ENCODE results near the gene HSPD1.

The HSPD1 gene

GRCh38 chr2:197543206-197543605 is 43.6 kb upstream of the HSPD1 start:
- TF ChIP-seq CTCF (conservative IDR thresholded peaks at IDR 0.05; ENCODE audit: low read length) (no peak), EZH2phosphoT487 (IDR thresholded peaks at IDR 0.05; ENCODE audit: borderline replicate concordance) (no peak)
- Histone ChIP-seq H2AFZ (ENCODE audit: low read length) (no peak overlapping the region), H3K36me3 (ENCODE audit: insufficient read depth, low read length) (peaks cover 72% of the 10 kb centered on the region), H3K9me3 (ENCODE audit: insufficient read depth, low read depth, low read length) (no peaks in the 10 kb centered on the region), H3K27me3 (ENCODE audit: insufficient read depth, low read length, poor library complexity, severe bottlenecking) (no peaks in the 10 kb centered on the region), H4K20me1 (ENCODE audit: insufficient read depth, low read length, poor library complexity, severe bottlenecking) (peaks cover 30% of the 10 kb centered on the region), H3K4me1 (ENCODE audit: insufficient read depth, low read length, poor library complexity, severe bottlenecking) (no peaks in the 10 kb centered on the region), H3K9me2 (replicated peaks; ENCODE audit: low read depth, low read length) (no peaks in the 10 kb centered on the region), H3K4me3 (ENCODE audit: low read length, poor library complexity, severe bottlenecking) (no peak overlapping the region), H3F3A (ENCODE audit: low read depth) (no peaks in the 10 kb centered on the region), H3K79me2 (ENCODE audit: insufficient read depth, low read length) (peaks cover 58% of the 10 kb centered on the region), H3K4me2 (ENCODE audit: low read depth, low read length, poor library complexity, severe bottlenecking) (no peak overlapping the region), H3K9ac (ENCODE audit: low read depth, low read length, poor library complexity, severe bottlenecking) (no peak overlapping the region)

- H3K9ac ChIP-seq (ENCODE audit: low read depth, low read length, poor library complexity, severe bottlenecking), result no peak overlapping the region
- no peak overlapping the region for H3K4me3 ChIP-seq (ENCODE audit: low read length, poor library complexity, severe bottlenecking)
- H2AFZ ChIP-seq (ENCODE audit: low read length), result no peak overlapping the region
- H3K9me3 ChIP-seq (ENCODE audit: insufficient read depth, low read depth, low read length), result no peaks in the 10 kb centered on the region
- no peaks in the 10 kb centered on the region for H3F3A ChIP-seq (ENCODE audit: low read depth)
- H3K27me3 ChIP-seq (ENCODE audit: insufficient read depth, low read length, poor library complexity, severe bottlenecking), result no peaks in the 10 kb centered on the region
- peaks cover 23% of the 10 kb centered on the region for H4K20me1 ChIP-seq (ENCODE audit: insufficient read depth, low read length, poor library complexity, severe bottlenecking)
- no peaks in the 10 kb centered on the region for H3K9me2 ChIP-seq (replicated peaks; ENCODE audit: low read depth, low read length)
- H3K79me2 ChIP-seq (ENCODE audit: insufficient read depth, low read length), result peaks cover 64% of the 10 kb centered on the region
- H3K4me1 ChIP-seq (ENCODE audit: insufficient read depth, low read length, poor library complexity, severe bottlenecking), result peaks cover 4% of the 10 kb centered on the region
- peaks cover 91% of the 10 kb centered on the region for H3K36me3 ChIP-seq (ENCODE audit: insufficient read depth, low read length)
- no peak overlapping the region for H3K4me2 ChIP-seq (ENCODE audit: low read depth, low read length, poor library complexity, severe bottlenecking)
- TF ChIP-seq EZH2phosphoT487 (IDR thresholded peaks at IDR 0.05; ENCODE audit: borderline replicate concordance) (no peak), CTCF (conservative IDR thresholded peaks at IDR 0.05; ENCODE audit: low read length) (no peak)
Observed at GRCh38 chr2:197539734-197540133, 40.1 kb upstream of the HSPD1 start.

- Histone ChIP-seq H3K9me3 (ENCODE audit: insufficient read depth, low read depth, low read length) (no peaks in the 10 kb centered on the region), H3K4me3 (ENCODE audit: low read length, poor library complexity, severe bottlenecking) (no peak overlapping the region), H4K20me1 (ENCODE audit: insufficient read depth, low read length, poor library complexity, severe bottlenecking) (peaks cover 31% of the 10 kb centered on the region), H3K9me2 (replicated peaks; ENCODE audit: low read depth, low read length) (no peaks in the 10 kb centered on the region), H3K4me1 (ENCODE audit: insufficient read depth, low read length, poor library complexity, severe bottlenecking) (peaks cover 4% of the 10 kb centered on the region), H3K36me3 (ENCODE audit: insufficient read depth, low read length) (peaks cover 79% of the 10 kb centered on the region), H3F3A (ENCODE audit: low read depth) (no peaks in the 10 kb centered on the region), H3K4me2 (ENCODE audit: low read depth, low read length, poor library complexity, severe bottlenecking) (no peak overlapping the region), H3K27me3 (ENCODE audit: insufficient read depth, low read length, poor library complexity, severe bottlenecking) (no peaks in the 10 kb centered on the region), H3K9ac (ENCODE audit: low read depth, low read length, poor library complexity, severe bottlenecking) (no peak overlapping the region), H3K79me2 (ENCODE audit: insufficient read depth, low read length) (peaks cover 69% of the 10 kb centered on the region), H2AFZ (ENCODE audit: low read length) (no peak overlapping the region)
- no peak for TF ChIP-seq CTCF (conservative IDR thresholded peaks at IDR 0.05; ENCODE audit: low read length)
- no peak for TF ChIP-seq EZH2phosphoT487 (IDR thresholded peaks at IDR 0.05; ENCODE audit: borderline replicate concordance)
Observed at GRCh38 chr2:197538412-197538811, 38.8 kb upstream of the HSPD1 start.

Data from Loucy (cell line).